SU-DHL-6 (cell line): ENCODE measurements around the gene CXCR1.

ENCODE experiments used
- CTCF ChIP-seq: fragments of 200-600 bp; sonication (generic); IDR thresholded peaks from one replicate; pipeline ENCODE4 v1.5.1; 2017; ENCODE audit warnings: antibody characterized with exemption, mild to moderate bottlenecking, low read length, moderate library complexity; ENCODE audit not compliant: insufficient read depth, poor library complexity, severe bottlenecking
- EZH2phosphoT487 ChIP-seq: fragments of 200-600 bp; sonication (generic), shearing (Covaris generic); conservative IDR thresholded peaks from 2 replicates; pipeline ENCODE4 v1.6.1; 2018; ENCODE audit warnings: mild to moderate bottlenecking, antibody characterized with exemption, low read length, moderate library complexity, mixed read lengths

GRCh38 chr2:218146056-218146455 is 20.7 kb downstream of the CXCR1 start:
- TF ChIP-seq CTCF = no peak
- TF ChIP-seq EZH2phosphoT487 = no peak
